ENCODE results near the gene DSCAML1. TPM values are rescaled to one million over a fixed set of nuclear protein-coding genes. Genes with fewer than 3 reads are reported as not detected.

The DSCAML1 gene
- total and polyA plus RNA-seq, 10 of the 15 experiments (the other 5 are each of a cell fraction or from before 2014, with no cell fraction given) = 0.03 to 0.18 (median 0.06) TPM; not detected in 1

GRCh38 chr11:117716521-117717440 lies 80.2 kb downstream of the DSCAML1 start:
- CTCF ChIA-PET = interaction anchor here (0.7 to 2.3 kb wide), 6 partner anchors 22 to 291 kb away, joined by 3 to 6 read pairs (median 4); no protein-coding TSS in a partner anchor
- no peaks in the 10 kb centered on the region for H3K4me1 ChIP-seq (ENCODE audit: control insufficient read depth, insufficient read depth, low read length)
- H3K36me3 ChIP-seq (ENCODE audit: control insufficient read depth in 2 of 2, insufficient read depth in 2 of 2, low read length in 1 of 2) = no peaks in the 10 kb centered on the region
- TF ChIP-seq RELB (IDR thresholded peaks at IDR 0.05; ENCODE audit: low read depth) (no peak), NKRF (conservative IDR thresholded peaks at IDR 0.05) (no peak), RFX5 (IDR thresholded peaks at IDR 0.05; ENCODE audit: low read depth, low read length) (no peak), CBX3 (IDR thresholded peaks at IDR 0.05; ENCODE audit: borderline replicate concordance, low read depth) (no peak), GATAD2B (conservative IDR thresholded peaks at IDR 0.05; ENCODE audit: low read depth) (no peak), USF2 (IDR thresholded peaks at IDR 0.05; ENCODE audit: borderline replicate concordance, low read depth, low read length) (no peak), KLF5 (IDR thresholded peaks at IDR 0.05; ENCODE audit: partially characterized antibody) (no peak), CHD4 (IDR thresholded peaks at IDR 0.05) (no peak), ZBED1 (IDR thresholded peaks at IDR 0.05; ENCODE audit: borderline replicate concordance) (no peak), SMC3 (IDR thresholded peaks at IDR 0.05; ENCODE audit: borderline replicate concordance, low read length) (no peak)
- ATAC-seq = peak; percentile 51; the same call in 2 of the 3 replicates
- BruUV-seq (replicated peaks) = no TSS peak
- H3K27me3 ChIP-seq (replicated peaks in 1 of 2; ENCODE audit: control insufficient read depth in 2 of 2, insufficient read depth in 2 of 2, low read length in 1 of 2) = peaks cover 1 to 3% of the 10 kb centered on the region in 2 experiments; a peak in 2 of 4 replicates
- whole genome bisulfite sequencing (ENCODE audit: insufficient coverage, insufficient replicate concordance, low lambda C conversion rate, missing lambda C conversion rate) = 28% methylated on average over 19 of the region's 20 CpGs
- RAD21 ChIA-PET (ENCODE audit: unreplicated experiment) = interaction anchor here (0.5 kb wide), 1 partner anchor 793 kb away, joined by 3 read pairs; no protein-coding TSS in a partner anchor
- SMC1A ChIA-PET (ENCODE audit: uncharacterized antibody, unreplicated experiment) = interaction anchor here (0.5 to 0.9 kb wide), 2 partner anchors 12 to 68 kb away, joined by 3 read pairs; no protein-coding TSS in a partner anchor
- no peaks in the 10 kb centered on the region for H3K9me3 ChIP-seq (replicated peaks; ENCODE audit: control insufficient read depth, insufficient read depth, low read length)
- no peak overlapping the region for H3K27ac ChIP-seq (ENCODE audit: control insufficient read depth, insufficient read depth)
- POLR2A ChIA-PET = no interaction called here
- H3K9ac ChIP-seq (ENCODE audit: control insufficient read depth, insufficient read depth, low read length) = no peak overlapping the region
- no peak overlapping the region for H2AFZ ChIP-seq (ENCODE audit: control insufficient read depth, low read depth, low read length)
- intact Hi-C loops (cut with micrococcal nuclease; ENCODE audit: unreplicated experiment) = no loop called here
- H4K20me1 ChIP-seq (ENCODE audit: control insufficient read depth, insufficient read depth) = no peaks in the 10 kb centered on the region
- DNase-seq (ENCODE audit: low read depth, low spot score) = no peak
- H3K4me2 ChIP-seq (ENCODE audit: control insufficient read depth, insufficient read depth) = no peak overlapping the region
- in situ Hi-C loops (cut with MboI) = no loop called here
- no peaks in the 10 kb centered on the region for H3K79me2 ChIP-seq (ENCODE audit: control insufficient read depth, insufficient read depth, low read length)
- no peak for FAIRE-seq
- H3K4me3 ChIP-seq = no peak overlapping the region

Data from GM12878 (cell line).